PC-3 (cell line): ENCODE results near the gene CYB561D2.

Source experiments
- EZH2phosphoT487 ChIP-seq: fragments of 300-600 bp; sonication (generic); IDR thresholded peaks from 2 replicates; pipeline ENCODE4 v1.6.1; 2018; ENCODE audit warnings: mild to moderate bottlenecking, antibody characterized with exemption, low read length, borderline replicate concordance
- TF ChIP-seq, protein P1 (sequence below): fragments of 300-600 bp; sonication (generic); conservative IDR thresholded peaks from 2 replicates; pipeline ENCODE4 v1.5.1; 2017; ENCODE audit warnings: antibody characterized with exemption, low read depth, mild to moderate bottlenecking, low read length

DNA sequence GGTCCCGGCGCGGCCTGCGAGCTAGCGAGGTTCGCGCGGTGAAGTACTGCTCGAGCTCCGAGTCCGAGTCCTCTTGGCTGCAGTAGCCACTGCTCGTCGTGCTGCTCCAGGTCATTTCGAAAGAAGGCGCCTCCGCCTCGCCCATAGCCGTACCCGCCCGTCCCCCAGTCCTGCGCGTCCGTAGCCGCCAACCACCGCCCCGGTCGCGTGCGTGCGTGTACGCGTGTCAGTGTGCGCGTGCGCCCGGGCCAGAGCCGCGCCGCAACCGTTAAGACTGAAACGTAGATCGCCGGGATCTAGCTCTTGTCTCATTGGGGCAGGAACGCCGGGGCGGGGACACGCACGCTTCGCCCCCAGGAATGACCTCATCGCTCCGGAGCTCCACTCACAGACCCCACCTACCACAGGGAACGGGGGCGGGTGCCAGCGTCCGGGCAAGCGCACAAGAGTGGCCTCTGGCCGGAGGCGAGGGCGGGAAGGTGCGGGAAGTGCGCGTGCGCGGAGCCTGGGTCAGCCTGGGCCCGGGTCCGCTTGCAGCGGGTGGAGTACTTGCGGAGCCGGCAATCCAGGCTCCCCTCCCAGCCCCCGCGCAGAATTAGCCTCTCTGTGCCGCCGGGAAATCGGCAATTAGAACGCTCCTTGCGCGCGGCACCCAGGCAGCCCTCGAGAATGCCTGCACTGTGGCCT, 13.3 kb upstream of the CYB561D2 start:
- TF ChIP-seq, protein P1, sequence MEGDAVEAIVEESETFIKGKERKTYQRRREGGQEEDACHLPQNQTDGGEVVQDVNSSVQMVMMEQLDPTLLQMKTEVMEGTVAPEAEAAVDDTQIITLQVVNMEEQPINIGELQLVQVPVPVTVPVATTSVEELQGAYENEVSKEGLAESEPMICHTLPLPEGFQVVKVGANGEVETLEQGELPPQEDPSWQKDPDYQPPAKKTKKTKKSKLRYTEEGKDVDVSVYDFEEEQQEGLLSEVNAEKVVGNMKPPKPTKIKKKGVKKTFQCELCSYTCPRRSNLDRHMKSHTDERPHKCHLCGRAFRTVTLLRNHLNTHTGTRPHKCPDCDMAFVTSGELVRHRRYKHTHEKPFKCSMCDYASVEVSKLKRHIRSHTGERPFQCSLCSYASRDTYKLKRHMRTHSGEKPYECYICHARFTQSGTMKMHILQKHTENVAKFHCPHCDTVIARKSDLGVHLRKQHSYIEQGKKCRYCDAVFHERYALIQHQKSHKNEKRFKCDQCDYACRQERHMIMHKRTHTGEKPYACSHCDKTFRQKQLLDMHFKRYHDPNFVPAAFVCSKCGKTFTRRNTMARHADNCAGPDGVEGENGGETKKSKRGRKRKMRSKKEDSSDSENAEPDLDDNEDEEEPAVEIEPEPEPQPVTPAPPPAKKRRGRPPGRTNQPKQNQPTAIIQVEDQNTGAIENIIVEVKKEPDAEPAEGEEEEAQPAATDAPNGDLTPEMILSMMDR = no peak
- no peak for TF ChIP-seq EZH2phosphoT487
